ENCODE measurements around the gene SLC22A7. TPM values are rescaled to one million over a fixed set of nuclear protein-coding genes. Genes with fewer than 3 reads are reported as not detected.
"Not testable (repeated sequence)": the region's sequence is repeated elsewhere in the genome, so short reads cannot be mapped to it uniquely, and the experiment has no call there.

Gene SLC22A7
- total RNA-seq, 4 donors from 2014 or later = not detected

- no peak for DNase-seq (ENCODE audit: low spot score in 2 of 2)
- Histone ChIP-seq H3K9me3 (no peaks in the 10 kb centered on the region), H3K27me3 (no peaks in the 10 kb centered on the region), H3K27ac (no peak overlapping the region), H3K36me3 (peaks cover 0 to 89% (median 20%) of the 10 kb centered on the region in 3 donors), H3K4me1 (no peaks in the 10 kb centered on the region), H3K4me3 (no peak overlapping the region)
- TF ChIP-seq POLR2A (IDR thresholded peaks at IDR 0.05) = no peak
- no peak for TF ChIP-seq EP300 (IDR thresholded peaks at IDR 0.05)
- no peak for TF ChIP-seq CTCF (IDR thresholded peaks at IDR 0.05)
- 74 to 79% methylated on average over 3 of the region's 3 CpGs for WGBS, 2 donors
Observed at GRCh38 chr6:43347021-43347420, 49.0 kb downstream of the SLC22A7 start.

GRCh38 chr6:43347444-43347843, 49.4 kb downstream of the SLC22A7 start:
- Histone ChIP-seq H3K9me3 (no peaks in the 10 kb centered on the region), H3K4me3 (no peak overlapping the region), H3K36me3 (peaks cover 0 to 89% (median 16%) of the 10 kb centered on the region in 3 donors), H3K4me1 (no peaks in the 10 kb centered on the region), H3K27me3 (no peaks in the 10 kb centered on the region), H3K27ac (no peak overlapping the region)
- no peak for DNase-seq (ENCODE audit: low spot score in 2 of 2)
- TF ChIP-seq CTCF (IDR thresholded peaks at IDR 0.05) (no peak), EP300 (IDR thresholded peaks at IDR 0.05) (no peak), POLR2A (IDR thresholded peaks at IDR 0.05) (no peak)
- WGBS, 2 donors = 70 to 72% methylated on average over 3 of the region's 3 CpGs

GRCh38 chr6:43351951-43352350, 53.9 kb downstream of the SLC22A7 start:
- not testable (repeated sequence) for H3K27ac ChIP-seq; H3K27me3 ChIP-seq; H3K4me3 ChIP-seq; H3K4me1 ChIP-seq; DNase-seq (ENCODE audit: low spot score in 2 of 2); H3K9me3 ChIP-seq
- H3K36me3 ChIP-seq = peaks cover 0 to 96% (median 21%) of the 10 kb centered on the region in 3 donors
- 88 to 96% methylated on average over 5 of the region's 5 CpGs for WGBS, 2 donors

Small RNA genes within 50 kb of the gene (small RNA-seq; reads per million reads assigned to genes)
- not detected for gene RPL12P47

Other genes starting within 250 kb of the SLC22A7 start
- 10 to 100 TPM; 16.3 to 21.0 (median 17.9) TPM for gene CUL7, start 244.4 kb upstream of the SLC22A7 start, total RNA-seq
- 10 to 100 TPM in 2 of 4 donors, 1 to 10 TPM in 2; 8.4 to 17.3 (median 11.6) TPM for gene MRPL2, start 238.8 kb upstream of the SLC22A7 start, total RNA-seq
- 10 to 100 TPM; 21.6 to 32.9 (median 23.8) TPM for gene KLC4, start 238.6 kb upstream of the SLC22A7 start, total RNA-seq
- gene PTK7, start 221.9 kb upstream of the SLC22A7 start, total RNA-seq = 1 to 10 TPM; 1.5 to 5.5 (median 3.9) TPM
- 10 to 100 TPM; 28.4 to 49.8 (median 35.3) TPM for gene SRF, start 127.0 kb upstream of the SLC22A7 start, total RNA-seq
- 10 to 100 TPM; 47.9 to 76.2 (median 49.3) TPM for gene CUL9, start 116.1 kb upstream of the SLC22A7 start, total RNA-seq
- 100 to 1,000 TPM in 2 of 4 donors, 10 to 100 TPM in 2; 61.8 to 114 (median 101) TPM for gene DNPH1, start 68.8 kb upstream of the SLC22A7 start, total RNA-seq
- gene TTBK1, start 54.8 kb upstream of the SLC22A7 start, total RNA-seq = not detected
- gene CRIP3, start 10.6 kb downstream of the SLC22A7 start, total RNA-seq = 10 to 100 TPM in 1 of 4 donors, 1 to 10 TPM in 2, not detected in 1; 5.2 to 12.7 (median 6.1) TPM
- 10 to 100 TPM; 18.4 to 26.4 (median 22.9) TPM for gene ZNF318, start 71.4 kb downstream of the SLC22A7 start, total RNA-seq
- gene ABCC10, start 129.3 kb downstream of the SLC22A7 start, total RNA-seq = 10 to 100 TPM; 14.9 to 35.9 (median 27.1) TPM
- gene DLK2, start 157.3 kb downstream of the SLC22A7 start, total RNA-seq = 1 to 10 TPM in 2 of 4 donors, not detected in 2; 1.0 to 3.5 TPM
- 10 to 100 TPM; 30.2 to 43.8 (median 32.3) TPM for gene TJAP1, start 179.3 kb downstream of the SLC22A7 start, total RNA-seq
- gene LRRC73, start 212.1 kb downstream of the SLC22A7 start, total RNA-seq = 1 to 10 TPM in 3 of 4 donors, under 1 TPM in 1; 0.59 to 2.4 (median 1.3) TPM
- gene YIPF3, start 218.7 kb downstream of the SLC22A7 start, total RNA-seq = 100 to 1,000 TPM in 1 of 4 donors, 10 to 100 TPM in 3; 61.7 to 105 (median 77.9) TPM
- 10 to 100 TPM; 24.5 to 45.5 (median 29.7) TPM for gene POLR1C, start 218.8 kb downstream of the SLC22A7 start, total RNA-seq

Data from tibial nerve (tissue), 4 donors.